ENCODE results near the gene BCL7A.

- no peak for TF ChIP-seq POLR2A (IDR thresholded peaks at IDR 0.05)
- TF ChIP-seq, protein P1, sequence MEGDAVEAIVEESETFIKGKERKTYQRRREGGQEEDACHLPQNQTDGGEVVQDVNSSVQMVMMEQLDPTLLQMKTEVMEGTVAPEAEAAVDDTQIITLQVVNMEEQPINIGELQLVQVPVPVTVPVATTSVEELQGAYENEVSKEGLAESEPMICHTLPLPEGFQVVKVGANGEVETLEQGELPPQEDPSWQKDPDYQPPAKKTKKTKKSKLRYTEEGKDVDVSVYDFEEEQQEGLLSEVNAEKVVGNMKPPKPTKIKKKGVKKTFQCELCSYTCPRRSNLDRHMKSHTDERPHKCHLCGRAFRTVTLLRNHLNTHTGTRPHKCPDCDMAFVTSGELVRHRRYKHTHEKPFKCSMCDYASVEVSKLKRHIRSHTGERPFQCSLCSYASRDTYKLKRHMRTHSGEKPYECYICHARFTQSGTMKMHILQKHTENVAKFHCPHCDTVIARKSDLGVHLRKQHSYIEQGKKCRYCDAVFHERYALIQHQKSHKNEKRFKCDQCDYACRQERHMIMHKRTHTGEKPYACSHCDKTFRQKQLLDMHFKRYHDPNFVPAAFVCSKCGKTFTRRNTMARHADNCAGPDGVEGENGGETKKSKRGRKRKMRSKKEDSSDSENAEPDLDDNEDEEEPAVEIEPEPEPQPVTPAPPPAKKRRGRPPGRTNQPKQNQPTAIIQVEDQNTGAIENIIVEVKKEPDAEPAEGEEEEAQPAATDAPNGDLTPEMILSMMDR (IDR thresholded peaks at IDR 0.05) = no peak
These were observed 28.1 kb downstream of the BCL7A start for GRCh38 chr12:122049827-122050226.
